Fibroblast of upper back skin (primary cell): ENCODE data around the gene KCNK15.
"Not testable (repeated sequence)": the region's sequence is repeated elsewhere in the genome, so short reads cannot be mapped to it uniquely, and the experiment has no call there.

Experiments
- DNase-seq: peaks from one replicate; pipeline ENCODE4 v3.0.0-alpha.2; 2013

Gene KCNK15

DNA sequence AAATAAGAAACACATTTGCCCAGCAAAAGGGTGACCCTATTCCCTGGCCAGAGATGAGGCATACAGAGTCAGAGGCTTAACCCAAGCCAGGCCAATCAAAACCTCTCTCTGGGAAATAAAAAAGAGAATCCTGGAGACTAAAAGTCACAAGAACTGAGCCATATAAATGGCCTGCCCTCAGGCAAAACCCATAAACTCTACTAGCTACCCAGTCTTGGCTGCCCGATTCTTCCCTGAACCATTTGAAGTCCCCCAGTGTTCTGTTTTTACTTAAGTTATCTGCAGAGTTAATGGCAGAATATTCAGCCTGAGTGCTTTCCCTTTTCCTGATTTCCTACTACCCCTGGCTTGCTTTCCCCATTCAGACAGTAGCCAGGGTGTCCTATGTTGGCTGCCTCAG is 13.9 kb downstream of the KCNK15 start:
- DNase-seq: no peak

DNA sequence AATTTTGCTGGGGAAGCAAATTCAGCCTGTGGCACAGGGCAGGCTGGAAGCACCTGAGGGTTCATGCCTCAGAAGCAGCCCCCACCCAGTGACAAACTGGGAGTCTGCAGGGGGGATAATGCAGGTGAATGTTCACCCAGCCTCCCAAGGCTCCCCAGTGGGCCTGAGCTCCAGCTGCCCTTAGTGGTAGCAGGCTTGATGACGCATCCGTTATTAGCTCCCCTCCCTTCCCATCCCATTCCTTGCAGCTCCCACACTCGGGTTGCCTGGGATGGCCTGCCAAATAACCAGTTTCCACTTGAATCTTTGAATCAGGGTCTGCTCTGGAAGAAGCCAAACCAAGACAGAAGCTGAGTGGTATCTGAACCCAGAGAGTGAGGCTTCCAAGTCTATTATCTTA is 15.8 kb downstream of the KCNK15 start:
- DNase-seq: no peak

DNA sequence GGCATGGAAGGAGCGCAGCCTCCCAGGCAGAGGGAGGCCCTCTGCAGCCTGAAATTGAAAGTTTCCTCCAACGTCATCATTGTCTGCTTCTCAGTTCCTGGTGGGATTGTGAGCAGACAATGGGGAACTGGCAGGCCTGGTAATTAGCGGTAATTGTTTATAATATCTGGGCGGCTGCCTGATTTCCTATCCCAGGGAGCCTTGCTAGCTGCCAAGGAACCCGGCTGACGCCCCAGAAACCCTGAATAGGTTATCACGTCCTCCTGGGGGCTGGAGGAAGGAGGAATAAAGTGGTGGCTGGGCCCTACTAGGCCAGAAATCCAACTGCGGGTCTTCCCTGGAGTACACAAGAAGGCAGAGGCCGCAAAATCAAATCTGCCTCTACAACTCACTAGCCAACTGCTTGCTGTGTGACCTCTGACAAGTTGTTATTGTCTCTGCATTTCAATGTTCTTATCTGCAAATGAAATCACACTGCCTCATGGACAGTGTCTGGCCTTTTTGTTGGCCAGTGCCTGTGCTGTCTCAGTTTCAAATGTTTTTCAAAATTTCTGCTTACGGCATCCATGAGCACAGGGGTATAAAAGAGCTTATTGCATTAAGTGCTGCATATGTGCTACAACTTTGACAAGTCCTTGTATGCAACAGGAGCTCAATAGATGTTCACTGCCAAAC is 16.9 kb downstream of the KCNK15 start:
- no peak for DNase-seq

DNA sequence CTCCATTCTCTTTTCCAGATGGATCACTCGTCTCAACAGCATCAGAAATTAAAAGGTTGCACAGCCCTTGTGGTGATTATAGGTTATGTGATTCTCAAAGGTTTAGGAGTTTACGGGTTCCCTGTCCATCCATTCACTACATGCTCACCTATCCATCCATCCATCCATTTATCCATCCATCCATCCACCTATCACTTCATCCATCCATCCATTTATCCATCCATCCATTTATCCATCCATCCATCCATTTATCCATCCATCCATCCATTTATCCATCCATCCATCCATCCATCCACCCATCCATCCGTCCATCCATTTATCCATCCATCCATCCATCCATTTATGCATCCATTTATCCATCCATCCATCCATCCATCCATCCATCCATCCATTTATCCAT is 18.1 kb downstream of the KCNK15 start:
- DNase-seq: not testable (repeated sequence)

DNA sequence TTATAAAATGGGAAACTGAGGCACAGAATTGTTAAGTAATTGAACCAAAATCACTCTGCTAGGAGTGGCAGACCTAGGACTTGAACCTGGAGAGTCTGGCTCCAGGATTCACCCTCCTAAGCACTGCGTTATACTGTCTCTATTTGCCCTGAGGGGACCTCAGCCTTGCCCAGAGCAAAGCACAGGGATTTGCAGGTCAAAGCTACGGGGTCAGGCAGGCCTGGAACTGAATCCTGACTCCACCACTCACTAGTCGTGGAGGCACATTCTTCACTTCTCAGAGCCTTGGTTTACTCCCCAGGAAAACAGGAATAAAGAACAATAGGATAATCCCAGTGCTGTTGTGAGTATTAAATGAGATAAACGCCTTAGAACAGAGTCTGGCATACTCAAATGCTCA is 19.4 kb downstream of the KCNK15 start:
- DNase-seq: no peak

DNA sequence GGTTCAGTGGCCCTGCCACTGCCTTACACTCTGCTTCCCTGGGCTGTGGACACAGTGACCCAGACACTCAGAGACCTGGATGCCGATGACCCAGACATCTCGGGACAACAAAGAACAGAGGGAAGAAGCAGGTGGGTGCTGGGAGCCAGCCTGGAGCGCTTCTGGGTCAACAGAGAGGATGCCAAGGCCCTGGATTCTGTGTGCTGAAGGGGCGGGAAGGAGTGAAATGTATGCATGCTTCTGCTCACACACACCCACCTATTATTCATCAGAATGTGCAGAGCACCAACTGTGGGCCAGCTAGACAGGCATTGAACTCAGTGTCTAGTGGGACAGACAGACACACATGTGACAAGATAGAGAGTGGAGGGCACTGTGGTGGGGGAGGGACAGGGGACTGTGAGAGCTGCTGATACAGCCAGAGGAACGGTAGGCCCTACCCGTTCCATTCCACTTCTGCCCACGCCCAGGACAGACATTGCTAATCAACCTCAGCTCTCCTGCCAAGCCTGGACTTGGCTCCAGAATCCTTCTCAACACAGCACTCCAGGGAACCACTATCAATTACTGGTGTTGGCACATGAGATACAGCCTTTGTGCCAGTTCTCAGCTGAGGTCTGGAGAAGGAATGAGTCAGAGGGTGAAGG is 20.2 kb downstream of the KCNK15 start:
- DNase-seq: no peak

DNA sequence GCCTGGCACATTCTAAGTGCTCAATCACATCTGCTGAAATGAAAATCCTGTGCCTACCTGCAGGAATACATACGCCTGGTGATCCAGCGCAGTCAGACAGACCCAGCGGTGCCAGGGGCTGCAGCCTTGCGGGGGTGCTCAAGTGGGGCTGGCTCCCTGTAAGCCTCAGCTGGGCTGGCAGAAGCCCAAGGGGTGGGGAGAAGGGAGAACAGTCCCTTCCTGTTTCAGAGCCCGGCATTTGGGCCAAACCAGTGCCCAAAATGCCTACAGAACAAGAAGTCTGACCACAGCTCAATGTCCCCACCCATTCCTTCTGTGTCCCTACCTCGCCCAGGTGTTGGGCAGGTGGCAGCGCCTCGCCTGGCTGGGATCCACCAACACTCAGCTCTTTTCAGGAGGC is 22.6 kb downstream of the KCNK15 start:
- no peak for DNase-seq

DNA sequence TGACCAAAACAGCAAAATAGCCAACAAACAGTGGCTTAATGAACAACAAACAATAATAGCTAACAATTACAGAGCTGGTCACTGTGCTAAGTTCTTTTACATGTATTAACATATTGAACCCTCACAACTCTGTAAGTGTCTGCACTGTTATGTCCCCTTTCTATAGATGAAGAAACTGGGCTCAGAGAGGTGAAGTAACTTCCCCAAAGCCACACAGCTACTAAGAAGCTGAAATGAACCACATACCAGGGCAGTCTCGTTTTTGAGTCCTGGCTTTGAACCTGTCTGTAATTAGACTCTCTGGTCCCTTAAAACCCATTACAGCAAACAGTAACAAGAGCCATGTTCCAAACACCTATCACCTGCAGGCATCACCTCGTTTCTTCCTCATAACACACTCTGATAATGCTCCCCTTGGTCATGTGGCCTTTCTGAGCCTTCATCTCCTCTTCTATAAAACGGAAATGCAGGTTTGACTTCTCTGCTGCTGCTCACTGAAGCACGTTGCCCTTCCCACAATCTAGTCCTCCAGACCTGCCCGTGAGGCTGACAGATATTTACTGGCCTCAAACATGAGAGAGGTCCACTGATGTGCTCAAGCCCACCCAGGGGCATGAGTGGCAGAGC is 23.3 kb downstream of the KCNK15 start:
- no peak for DNase-seq

DNA sequence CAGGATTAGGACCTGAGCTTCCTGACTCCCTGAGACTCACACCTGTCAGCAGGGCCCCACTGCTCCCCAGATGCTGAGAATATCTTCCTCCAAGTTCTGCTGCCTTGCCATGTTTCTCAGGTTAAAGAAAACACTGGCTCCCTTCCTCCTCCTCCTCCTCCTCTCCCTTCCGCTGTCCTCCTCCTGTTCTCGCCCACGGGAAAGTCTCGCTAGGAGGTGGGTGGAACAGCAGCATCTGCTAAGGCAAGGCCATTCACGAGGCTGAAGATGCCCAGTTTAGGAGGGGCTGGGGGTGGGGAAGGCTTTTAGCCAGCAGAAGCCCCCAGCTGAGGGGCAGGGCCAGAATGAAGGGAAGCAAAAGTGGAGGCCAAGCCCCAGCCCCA is 23.8 kb downstream of the KCNK15 start:
- no peak for DNase-seq

DNA sequence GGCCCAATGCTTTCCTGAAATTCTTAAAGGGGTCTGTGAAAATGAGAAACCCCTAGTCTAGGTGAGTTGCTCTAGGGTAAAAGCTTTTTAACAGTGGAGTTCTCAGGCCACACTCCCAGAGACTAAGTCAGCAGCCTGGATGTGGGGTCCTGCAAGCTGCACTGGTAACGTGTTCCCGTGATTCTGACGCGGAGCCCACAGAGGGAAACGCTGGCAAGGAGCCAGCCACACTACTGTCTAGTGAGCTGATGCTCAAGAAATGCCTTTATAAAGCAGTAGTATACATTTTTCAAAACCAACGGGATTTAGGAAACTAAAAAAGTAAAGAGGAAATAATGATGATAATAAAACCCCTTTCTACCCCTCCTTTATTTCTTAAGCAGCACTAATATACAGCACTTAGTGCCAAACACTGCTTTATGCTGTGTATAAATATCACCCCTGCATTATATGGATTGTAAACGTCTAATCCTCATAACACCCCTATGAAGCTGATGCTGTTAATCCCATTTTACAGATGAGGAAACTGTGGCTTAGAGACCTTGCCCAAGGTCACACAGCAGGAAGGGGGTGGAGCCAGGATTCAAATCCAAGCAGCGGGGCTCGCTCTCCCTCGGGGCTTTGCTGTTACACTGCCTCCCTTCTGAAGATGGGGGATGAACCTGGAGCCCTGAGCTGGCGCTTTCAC is 25.0 kb downstream of the KCNK15 start:
- no peak for DNase-seq

DNA sequence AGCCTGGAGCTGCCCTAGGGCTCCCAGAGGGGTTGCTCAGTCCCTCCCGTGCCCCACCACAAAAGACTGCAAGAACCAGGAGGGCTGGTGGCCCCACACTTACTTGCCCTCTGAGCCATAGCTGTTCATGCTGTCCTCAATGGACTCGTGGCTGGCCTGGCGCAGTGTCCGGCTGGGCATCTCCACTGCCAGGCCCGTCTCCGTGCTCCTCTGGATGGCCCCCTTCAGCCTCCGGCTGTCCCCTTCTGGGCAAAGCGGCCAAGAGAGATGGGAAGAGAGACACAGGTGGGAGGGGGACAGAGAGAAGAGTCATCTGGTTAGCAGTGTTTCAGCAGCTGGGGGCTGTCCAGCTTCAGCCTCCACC is 25.5 kb downstream of the KCNK15 start:
- no peak for DNase-seq

DNA sequence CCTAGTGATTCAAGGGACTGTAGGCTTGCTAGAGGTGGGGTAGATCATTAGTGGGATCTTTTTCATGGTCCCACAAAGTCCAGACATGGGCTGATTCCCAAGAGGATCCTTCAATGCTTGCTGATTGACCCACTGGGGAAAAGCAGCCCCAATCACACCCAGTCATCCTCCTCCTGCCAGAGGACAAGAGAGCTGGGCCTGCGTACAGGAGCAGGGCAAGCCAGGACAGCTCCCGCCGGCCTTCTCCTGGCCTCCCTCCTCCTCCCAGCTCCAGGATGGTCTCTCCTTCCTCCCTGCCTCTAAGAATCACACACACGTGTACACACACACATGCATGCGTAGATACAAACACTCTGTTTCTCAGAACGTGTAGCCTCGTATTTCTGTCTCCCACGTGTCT is 27.0 kb downstream of the KCNK15 start:
- no peak for DNase-seq

DNA sequence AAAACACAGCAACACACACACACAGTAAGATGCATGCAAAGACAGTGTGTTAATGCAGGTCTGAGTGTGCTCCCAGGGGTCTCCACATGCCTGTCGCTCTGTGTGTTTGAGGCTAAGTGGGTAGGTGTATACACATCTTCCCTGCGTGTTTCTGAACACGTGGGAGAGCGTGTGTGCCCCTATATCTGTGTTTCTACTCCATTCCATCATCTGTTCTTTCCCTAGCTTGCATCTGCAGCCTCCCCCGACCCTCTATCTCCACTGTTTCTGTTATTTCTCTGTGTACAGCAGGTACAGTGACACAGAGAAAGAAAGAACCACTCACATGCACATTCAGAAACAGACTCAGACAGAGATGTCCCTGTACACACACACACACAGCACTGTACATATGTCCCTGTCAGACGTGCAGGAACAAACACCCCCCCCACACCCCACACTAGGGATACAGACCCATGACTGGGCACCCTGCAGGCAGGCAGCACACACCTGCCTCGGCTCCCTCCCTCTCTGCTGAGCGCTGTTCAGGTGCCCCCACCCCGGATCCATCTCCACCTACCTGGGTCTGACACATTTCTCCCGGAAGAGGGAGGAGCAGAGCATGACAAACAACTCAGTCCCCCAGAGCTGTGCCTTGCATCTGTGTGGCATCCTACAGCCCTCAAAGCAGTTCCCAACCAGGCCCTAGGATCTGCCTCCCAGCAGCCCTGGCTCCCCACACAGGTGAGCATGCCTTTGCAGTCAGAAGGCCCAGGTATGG is 27.6 kb downstream of the KCNK15 start:
- no peak for DNase-seq

DNA sequence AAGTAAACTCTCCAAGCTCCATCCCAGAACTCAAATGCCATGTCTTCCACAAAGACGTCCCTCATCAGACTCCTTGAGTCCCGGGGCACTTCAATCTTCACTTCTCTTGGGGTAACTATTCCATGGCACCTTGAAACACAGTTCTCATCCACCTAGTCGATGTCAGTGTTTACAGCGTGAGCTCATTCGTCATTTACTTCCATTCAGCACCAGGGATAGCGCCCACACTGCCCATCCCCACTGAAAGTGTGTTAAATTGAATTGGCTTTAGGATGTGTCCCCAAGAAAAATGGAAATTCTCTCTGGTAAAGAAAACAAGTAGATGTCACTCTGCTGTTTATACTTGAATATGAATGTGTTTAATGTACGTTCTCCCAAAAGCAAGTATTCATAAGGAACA is 31.3 kb downstream of the KCNK15 start:
- peak; percentile 24 for DNase-seq

DNA sequence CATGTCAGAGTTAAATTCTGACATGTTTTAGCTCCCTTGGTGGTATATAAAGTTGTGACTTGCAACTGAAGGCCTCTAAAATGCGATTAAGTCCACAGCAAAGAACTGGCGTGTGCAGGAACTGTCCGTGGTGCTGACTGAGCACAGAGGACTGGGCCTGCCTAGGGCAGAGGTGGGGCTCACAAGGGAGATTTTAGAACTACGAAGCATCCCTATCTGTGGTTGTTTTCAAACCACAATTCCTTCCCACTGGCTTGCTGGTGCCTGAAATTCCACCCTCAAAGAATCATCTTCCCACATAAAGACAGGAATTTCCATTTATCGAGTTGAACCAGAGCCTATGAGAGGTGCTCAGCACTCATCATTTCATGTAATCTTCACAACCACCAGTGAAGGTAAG is 34.6 kb downstream of the KCNK15 start:
- peak; percentile 54 for DNase-seq

DNA sequence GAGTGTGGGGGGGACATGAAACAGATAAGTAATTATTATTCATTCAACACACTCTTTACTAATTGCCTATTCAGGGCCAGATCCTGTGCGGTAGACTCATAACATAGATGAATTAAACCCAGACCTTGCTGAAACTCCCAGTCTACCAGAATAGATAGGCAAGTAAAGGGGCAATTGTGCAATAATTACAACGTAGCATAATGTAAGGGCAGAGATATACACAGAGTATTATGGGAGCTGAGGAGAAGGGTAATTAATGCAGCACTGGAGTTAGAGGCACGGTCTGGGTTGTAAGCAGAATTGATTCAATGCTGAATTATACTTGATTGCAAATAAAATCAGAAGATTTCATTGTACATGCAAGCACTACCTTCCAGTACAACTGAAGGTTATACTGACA is 35.5 kb downstream of the KCNK15 start:
- no peak for DNase-seq

DNA sequence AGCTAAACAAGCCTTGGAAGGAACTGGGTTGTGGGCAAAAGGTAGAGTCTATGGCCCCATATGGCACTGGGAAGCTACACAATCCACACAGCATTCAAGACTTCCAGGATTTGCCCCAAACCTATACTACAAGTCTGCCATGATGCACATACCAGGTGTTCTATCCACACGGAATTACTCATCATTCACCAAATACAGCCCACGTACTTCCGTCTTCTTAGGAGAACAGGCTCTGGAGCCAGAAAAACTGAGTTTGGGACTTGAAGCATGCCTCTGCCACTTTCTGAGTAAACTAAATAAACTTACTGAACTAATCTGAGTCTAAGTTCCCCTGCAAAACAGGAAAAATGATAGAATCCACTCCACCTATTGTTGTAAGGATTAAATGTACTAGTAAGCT is 36.1 kb downstream of the KCNK15 start:
- DNase-seq: no peak

DNA sequence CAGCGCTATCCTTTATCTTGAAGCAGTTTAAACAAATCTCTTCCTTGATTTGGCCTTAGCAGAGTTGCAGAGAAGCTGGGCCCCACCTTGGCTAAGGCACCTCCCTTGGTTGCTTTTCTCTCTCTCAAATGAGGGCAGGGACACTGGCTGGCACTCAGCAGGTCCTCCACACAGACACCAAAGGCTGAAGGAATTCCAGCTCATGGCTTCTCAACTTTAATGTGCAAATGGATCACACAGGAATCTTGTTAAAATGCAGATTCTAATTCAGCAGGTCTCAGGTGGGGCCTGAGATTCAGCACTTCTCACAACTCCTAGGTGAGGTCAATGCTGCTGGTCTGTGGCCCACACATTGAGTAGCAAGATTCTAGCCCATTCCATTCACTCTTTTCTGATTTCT is 39.0 kb downstream of the KCNK15 start:
- DNase-seq: no peak

DNA sequence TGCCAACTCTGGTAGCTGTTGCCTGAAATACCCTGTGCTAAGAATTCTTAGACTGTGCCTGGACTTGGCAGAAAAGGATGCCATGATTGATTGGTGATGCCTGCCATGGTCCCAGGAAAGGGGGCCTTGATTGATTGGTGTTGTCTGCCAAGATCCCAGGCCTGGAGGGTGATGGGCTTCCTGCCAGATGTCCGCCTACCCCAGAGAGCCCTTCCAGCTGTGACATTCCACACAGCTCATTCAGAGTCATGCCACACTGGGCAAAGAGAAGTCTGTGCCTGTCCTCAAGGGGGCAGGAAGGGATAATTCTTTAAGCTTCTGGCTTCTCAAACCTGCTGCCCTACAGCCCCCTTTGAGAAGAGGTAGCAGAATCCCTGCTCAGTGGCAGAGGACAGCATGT is 40.1 kb downstream of the KCNK15 start:
- DNase-seq: no peak

DNA sequence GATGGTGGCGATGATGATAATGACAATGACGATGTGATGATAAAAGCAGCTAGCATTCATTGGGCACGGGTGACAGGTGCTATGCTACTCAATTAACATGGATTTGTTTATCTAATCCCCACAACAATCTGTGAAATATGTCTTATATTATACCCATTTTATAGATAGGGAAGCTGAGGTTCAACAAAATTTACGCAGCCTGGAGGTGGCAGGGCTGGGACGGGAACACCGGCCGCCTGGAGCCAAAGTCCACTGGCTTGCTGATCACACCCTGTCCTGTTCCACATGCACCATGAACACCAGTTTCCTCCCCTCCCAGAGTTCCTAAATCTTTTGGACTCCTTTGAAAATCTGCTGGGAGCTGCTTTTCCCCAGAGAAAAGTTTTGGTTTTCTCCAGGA is 41.6 kb downstream of the KCNK15 start:
- DNase-seq: no peak

DNA sequence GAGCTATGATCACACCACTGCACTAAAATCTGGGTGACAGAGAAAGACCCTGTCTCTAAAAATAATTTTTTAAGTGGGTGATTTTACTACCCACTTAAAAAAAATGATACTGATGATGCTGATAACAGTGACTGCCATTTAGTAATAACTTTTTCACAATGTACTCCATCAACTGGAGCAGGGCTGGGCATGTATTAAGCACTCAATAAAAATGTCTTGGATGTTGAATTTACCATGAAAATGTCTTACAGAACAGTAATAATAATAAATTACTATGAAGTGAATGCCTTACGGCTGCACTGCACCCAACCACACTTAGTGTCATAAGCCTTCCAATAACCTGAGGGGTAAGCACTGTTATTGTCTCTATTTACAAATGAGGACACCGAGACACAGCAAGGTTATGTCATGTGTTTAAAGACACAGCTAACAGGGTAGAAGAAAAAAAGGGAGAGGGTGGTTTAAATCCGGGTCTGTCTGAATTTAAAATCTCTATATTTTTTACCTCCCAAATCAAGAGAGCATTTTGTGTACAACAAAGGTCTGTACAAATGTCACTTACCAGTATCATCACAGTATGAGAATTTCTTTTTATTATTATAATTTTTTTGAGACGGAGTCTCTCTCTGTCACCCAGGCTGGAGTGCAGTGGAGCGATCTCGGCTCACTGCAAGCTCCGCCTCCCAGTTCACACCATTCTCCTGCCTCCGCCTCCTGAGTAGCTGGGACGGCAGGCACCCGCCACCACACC is 43.2 kb downstream of the KCNK15 start:
- DNase-seq: no peak

DNA sequence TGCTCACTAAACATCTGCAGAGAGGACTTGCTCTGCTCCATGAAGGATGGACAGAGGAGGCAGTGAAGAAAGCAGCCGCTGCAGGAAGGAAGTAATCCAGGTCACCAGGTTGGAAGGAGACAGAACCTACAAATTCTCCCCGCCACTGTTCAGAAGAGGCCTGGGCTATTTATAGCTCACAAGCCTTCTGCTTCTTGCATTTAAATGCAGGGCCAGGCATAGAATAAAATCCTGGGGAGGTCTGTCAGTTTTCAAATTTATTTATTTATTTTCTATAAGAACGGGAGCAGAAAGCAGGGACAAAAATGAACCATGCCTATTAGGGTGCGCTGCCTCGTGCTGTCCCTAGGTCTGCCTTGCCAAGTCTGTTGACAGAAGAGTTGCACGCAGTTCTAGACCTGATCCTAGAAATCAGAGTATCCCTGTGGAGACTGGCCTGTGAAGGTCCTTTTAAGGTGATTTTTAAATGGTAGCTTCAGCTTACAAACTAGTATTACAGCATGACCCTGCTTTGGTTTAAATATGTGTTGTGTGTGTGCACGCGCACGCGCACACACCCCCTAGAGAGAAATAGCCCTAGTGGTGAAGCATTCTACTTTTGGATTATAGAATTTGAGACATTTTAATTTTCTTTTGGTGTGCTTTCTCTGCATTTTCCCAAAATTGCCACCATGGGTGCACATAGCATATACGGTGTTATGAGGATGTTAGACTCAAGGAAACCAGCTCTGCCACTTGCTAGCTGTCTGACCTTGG is 45.2 kb downstream of the KCNK15 start:
- no peak for DNase-seq
